T-helper 2 cell treated with Interferon-gamma antibody and Interleukin-4, amounts not matched to agents 100 ng/mL and 5 ng/mL, for 36 hours (primary cell): ENCODE measurements around the gene NRP1. TPM values are rescaled to one million over a fixed set of nuclear protein-coding genes. Genes with fewer than 3 reads are reported as not detected.
"Not testable (repeated sequence)": the region's sequence is repeated elsewhere in the genome, so short reads cannot be mapped to it uniquely, and the experiment has no call there.

ENCODE experiments used
- intact Hi-C: fragments of 100-400 bp; cut with micrococcal nuclease; formaldehyde crosslinking; loops from one replicate; pipeline ENCODE4 v1.15.1; 2023
- total RNA-seq: library from RNA; stranded (reverse); gene quantifications from 2 replicates; pipeline ENCODE4 v1.2.3, GENCODE V29; 2022

Gene NRP1
- total RNA-seq = 2.4 and 2.8 TPM in 2 replicates

- intact Hi-C loops = loop anchor here (10.0 kb wide), 1 partner anchor 1191 kb away; no protein-coding TSS in a partner anchor
These were observed at the start of gene NRP1 for GRCh38 chr10:33334153-33334804. Gene NRP1 (minus strand): TSS chr10:33334667. CDS start chr10:33334382, 285 bp downstream.

GRCh38 chr10:33384201-33384600 lies 49.7 kb upstream of the NRP1 start:
- intact Hi-C loops = not testable (repeated sequence)

GRCh38 chr10:33382921-33383713 lies 48.6 kb upstream of the NRP1 start:
- intact Hi-C loops = no loop called here

GRCh38 chr10:33382216-33382600 lies 47.7 kb upstream of the NRP1 start:
- intact Hi-C loops = no loop called here

- intact Hi-C loops = no loop called here
These were observed 47.2 kb upstream of the NRP1 start for GRCh38 chr10:33381451-33382215.

GRCh38 chr10:33377658-33378025 lies 43.2 kb upstream of the NRP1 start:
- intact Hi-C loops = no loop called here

- intact Hi-C loops = no loop called here
These were observed 42.6 kb upstream of the NRP1 start for GRCh38 chr10:33376976-33377657.

GRCh38 chr10:33376476-33376875 lies 42.0 kb upstream of the NRP1 start:
- intact Hi-C loops = no loop called here

- intact Hi-C loops = no loop called here
These were observed 38.8 kb upstream of the NRP1 start for GRCh38 chr10:33373263-33373662.

GRCh38 chr10:33371234-33371633 lies 36.8 kb upstream of the NRP1 start:
- intact Hi-C loops = no loop called here

GRCh38 chr10:33370434-33370930 lies 36.0 kb upstream of the NRP1 start:
- intact Hi-C loops = no loop called here

- intact Hi-C loops = no loop called here
These were observed 33.6 kb upstream of the NRP1 start for GRCh38 chr10:33368086-33368485.

- intact Hi-C loops = no loop called here
These were observed 31.5 kb upstream of the NRP1 start for GRCh38 chr10:33365871-33366411.

GRCh38 chr10:33365301-33365700 lies 30.8 kb upstream of the NRP1 start:
- intact Hi-C loops = no loop called here

- intact Hi-C loops = no loop called here
These were observed 28.6 kb upstream of the NRP1 start for GRCh38 chr10:33363106-33363505.

- intact Hi-C loops = no loop called here
These were observed 23.5 kb upstream of the NRP1 start for GRCh38 chr10:33358016-33358415.

GRCh38 chr10:33355274-33355673 lies 20.8 kb upstream of the NRP1 start:
- intact Hi-C loops = no loop called here

- intact Hi-C loops = no loop called here
These were observed 19.4 kb upstream of the NRP1 start for GRCh38 chr10:33353853-33354252.

- intact Hi-C loops = no loop called here
These were observed 18.9 kb upstream of the NRP1 start for GRCh38 chr10:33353334-33353733.

GRCh38 chr10:33352615-33353014 lies 18.1 kb upstream of the NRP1 start:
- intact Hi-C loops = no loop called here

- intact Hi-C loops = no loop called here
These were observed 17.7 kb upstream of the NRP1 start for GRCh38 chr10:33352175-33352574.
